HUES48 (cell line): Measurements from ENCODE around the gene ATP5PO.
A peak's percentile ranks its signal among the peaks of the same experiment; 100 is the strongest.

Source experiments
- H3K27ac ChIP-seq: one replicate; pipeline ENCODE4 v1.7.0; 2013; ENCODE audit warnings: low read depth, low read length, inconsistent platforms
- H3K27me3 ChIP-seq: 2 replicates; pipeline ENCODE4 v1.6.1; 2013; ENCODE audit warnings: mild to moderate bottlenecking, low read length; ENCODE audit not compliant: control insufficient read depth, insufficient read depth
- H3K36me3 ChIP-seq: 2 replicates; pipeline ENCODE4 v1.6.1; 2013; ENCODE audit warnings: low read length; ENCODE audit not compliant: control insufficient read depth, insufficient read depth
- H3K4me1 ChIP-seq: 2 replicates; pipeline ENCODE4 v1.6.1; 2013; ENCODE audit warnings: mild to moderate bottlenecking, low read length; ENCODE audit not compliant: control insufficient read depth, insufficient read depth
- H3K4me3 ChIP-seq: 2 replicates; pipeline ENCODE4 v1.5.1; 2013; ENCODE audit warnings: mild to moderate bottlenecking, low read depth, low read length
- H3K9ac ChIP-seq: 2 replicates; pipeline ENCODE4 v1.6.1; 2013; ENCODE audit warnings: mild to moderate bottlenecking, low read depth, low read length, moderate library complexity
- H3K9me3 ChIP-seq: 2 replicates; pipeline ENCODE4 v1.6.1; 2013; ENCODE audit warnings: low read length; ENCODE audit not compliant: control insufficient read depth, insufficient read depth

The ATP5PO gene

DNA sequence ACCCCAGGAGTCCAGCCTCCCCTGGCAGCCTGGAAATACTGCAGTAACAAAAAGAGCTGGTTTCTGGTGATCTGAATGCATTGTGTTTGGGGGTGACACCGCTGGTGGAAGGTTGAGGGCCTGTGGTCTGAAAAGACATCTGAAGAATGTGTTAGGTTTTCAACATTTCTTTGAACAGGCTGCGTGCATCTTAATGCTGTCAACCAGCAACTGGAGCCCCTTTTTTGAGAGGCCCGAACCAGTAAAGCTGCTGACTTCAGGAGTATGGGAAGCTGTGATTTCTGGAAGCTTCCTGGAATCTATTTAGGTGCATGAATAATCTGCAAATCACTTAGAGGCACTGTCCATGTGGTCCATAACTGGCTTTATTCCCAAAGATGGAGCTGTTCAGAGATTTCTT is 17.0 kb downstream of the ATP5PO start:
- Histone ChIP-seq H3K4me1 (peaks cover 9% of the 10 kb centered on the region), H3K9ac (no peak overlapping the region), H3K4me3 (no peak overlapping the region), H3K36me3 (peaks cover 23% of the 10 kb centered on the region), H3K9me3 (no peaks in the 10 kb centered on the region), H3K27ac (no peak overlapping the region), H3K27me3 (no peaks in the 10 kb centered on the region)

DNA sequence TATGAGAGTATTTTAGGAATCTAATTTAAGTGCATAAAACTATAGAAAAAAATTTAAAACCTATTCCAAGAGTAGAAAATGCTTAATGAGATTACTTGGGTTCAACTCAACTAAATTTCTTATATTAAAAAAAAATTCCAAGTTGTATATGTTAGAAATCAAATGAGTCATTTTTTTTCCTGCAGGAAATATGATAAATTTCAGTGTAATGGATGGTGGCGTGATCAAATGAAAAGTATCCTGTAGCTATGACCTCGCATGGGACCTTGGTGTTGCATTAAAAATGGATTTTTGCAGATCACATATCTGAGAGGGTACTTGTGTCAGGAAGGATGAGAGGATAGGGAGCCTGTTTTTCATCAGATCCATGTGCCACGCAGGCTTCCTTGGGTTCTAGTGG is 17.9 kb downstream of the ATP5PO start:
- Histone ChIP-seq H3K9ac (no peak overlapping the region), H3K4me3 (no peak overlapping the region), H3K9me3 (no peaks in the 10 kb centered on the region), H3K27me3 (no peaks in the 10 kb centered on the region), H3K36me3 (peaks cover 14% of the 10 kb centered on the region), H3K27ac (no peak overlapping the region), H3K4me1 (peaks cover 9% of the 10 kb centered on the region)

DNA sequence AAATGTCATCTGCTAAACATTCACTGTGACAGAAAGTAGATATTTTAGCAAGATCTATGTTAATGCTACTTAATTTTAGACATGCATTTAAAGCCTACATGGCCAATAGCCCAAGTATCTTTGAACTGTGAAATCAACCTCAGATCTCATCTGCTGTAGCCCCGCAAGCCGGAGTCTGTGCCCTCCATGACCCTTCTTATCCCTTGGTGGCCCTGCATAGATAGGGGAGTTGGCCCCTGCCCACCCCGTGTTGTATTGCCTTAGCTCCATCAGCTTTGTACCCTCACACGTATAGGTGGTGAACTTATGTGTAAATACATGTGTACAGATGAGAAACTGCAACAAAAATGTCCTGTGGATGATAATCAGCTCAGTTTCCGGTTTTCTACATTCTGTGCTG is 18.5 kb downstream of the ATP5PO start:
- no peaks in the 10 kb centered on the region for H3K9me3 ChIP-seq
- no peak overlapping the region for H3K9ac ChIP-seq
- peaks cover 15% of the 10 kb centered on the region for H3K4me1 ChIP-seq
- no peak overlapping the region for H3K4me3 ChIP-seq
- H3K36me3 ChIP-seq, result peaks cover 8% of the 10 kb centered on the region; the same call in 1 of the 2 replicates
- H3K27me3 ChIP-seq, result no peaks in the 10 kb centered on the region
- H3K27ac ChIP-seq, result no peak overlapping the region

DNA sequence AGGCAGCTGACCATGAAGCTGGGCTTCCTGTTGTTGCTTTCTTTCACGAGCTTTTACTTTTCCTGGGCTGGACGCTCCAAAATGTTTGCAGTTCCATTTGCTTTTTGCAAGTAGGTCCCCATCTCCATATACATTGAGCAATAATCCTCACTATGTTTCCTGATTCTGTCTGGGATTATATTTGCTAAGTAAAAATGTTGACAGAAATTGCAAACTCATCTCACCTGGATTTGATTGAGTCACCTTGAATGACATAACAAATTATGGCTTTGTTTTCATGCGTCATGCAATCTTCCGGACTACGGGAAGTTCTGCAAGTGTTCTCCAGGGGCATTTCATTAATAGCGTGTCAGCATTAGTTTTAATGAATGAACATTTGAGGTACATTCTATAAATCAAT is 18.9 kb downstream of the ATP5PO start:
- Histone ChIP-seq H3K4me1 (peaks cover 17% of the 10 kb centered on the region), H3K4me3 (no peak overlapping the region), H3K9ac (no peak overlapping the region), H3K36me3 (peaks cover 5% of the 10 kb centered on the region; the same call in 1 of the 2 replicates), H3K9me3 (no peaks in the 10 kb centered on the region), H3K27ac (no peak overlapping the region), H3K27me3 (no peaks in the 10 kb centered on the region)

DNA sequence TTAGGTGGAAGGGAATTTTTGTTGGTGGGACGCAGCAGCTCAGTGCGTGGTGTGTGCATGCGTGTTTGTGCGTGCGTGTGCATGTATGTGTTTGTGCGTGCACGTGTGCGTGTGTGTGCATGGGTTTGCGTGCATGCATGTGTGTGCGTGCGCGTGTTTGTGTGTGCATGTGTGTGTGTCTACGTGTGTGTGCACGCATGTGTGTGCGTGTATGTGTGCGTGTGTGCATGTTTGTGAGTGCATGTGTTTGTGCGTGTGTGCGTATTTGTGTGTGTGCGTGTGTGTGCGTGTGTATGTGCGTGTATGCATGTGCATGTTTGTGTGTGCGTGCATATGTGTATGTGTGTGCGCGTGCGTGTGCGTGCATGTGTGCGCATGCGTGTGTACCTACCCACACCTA is 20.2 kb downstream of the ATP5PO start:
- no peak overlapping the region for H3K9ac ChIP-seq
- no peaks in the 10 kb centered on the region for H3K27me3 ChIP-seq
- H3K27ac ChIP-seq, result no peak overlapping the region
- peaks cover 17% of the 10 kb centered on the region for H3K4me1 ChIP-seq
- H3K36me3 ChIP-seq, result no peaks in the 10 kb centered on the region
- H3K9me3 ChIP-seq, result no peaks in the 10 kb centered on the region
- H3K4me3 ChIP-seq, result peak overlapping the region; percentile 44; the same call in 1 of the 2 replicates

DNA sequence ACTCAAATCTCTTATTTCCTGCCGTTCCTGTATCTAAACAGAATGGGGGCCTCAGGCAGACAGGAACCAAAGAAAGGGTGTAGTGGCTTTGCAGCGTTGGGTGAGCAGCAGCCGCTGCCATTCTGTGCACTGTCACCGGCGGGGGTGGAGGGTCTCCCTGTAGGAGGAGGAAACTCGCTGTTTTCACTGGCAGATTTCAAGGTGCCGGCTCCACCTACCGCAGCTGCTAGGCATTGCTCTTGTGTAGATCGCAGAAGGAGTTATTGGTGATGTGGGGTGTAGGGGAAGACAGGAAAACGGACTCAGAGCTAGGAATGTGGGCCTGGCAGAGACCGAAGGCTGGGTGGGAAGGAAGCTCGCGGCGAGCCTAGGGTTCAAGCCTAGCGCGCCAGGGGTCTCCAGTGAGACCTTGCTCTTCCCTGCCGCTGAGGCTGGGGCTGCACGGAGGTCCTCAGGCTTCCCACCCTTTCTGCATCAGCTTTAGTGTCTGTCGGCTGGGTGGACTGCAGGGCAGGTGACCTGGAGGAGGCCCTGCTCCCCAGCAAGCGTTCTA is 20.8 kb downstream of the ATP5PO start:
- Histone ChIP-seq H3K4me3 (peak overlapping the region; percentile 44; the same call in 1 of the 2 replicates), H3K27ac (peak overlapping the region; percentile 21), H3K9ac (no peak overlapping the region), H3K4me1 (peaks cover 17% of the 10 kb centered on the region), H3K36me3 (no peaks in the 10 kb centered on the region), H3K9me3 (no peaks in the 10 kb centered on the region), H3K27me3 (no peaks in the 10 kb centered on the region)

DNA sequence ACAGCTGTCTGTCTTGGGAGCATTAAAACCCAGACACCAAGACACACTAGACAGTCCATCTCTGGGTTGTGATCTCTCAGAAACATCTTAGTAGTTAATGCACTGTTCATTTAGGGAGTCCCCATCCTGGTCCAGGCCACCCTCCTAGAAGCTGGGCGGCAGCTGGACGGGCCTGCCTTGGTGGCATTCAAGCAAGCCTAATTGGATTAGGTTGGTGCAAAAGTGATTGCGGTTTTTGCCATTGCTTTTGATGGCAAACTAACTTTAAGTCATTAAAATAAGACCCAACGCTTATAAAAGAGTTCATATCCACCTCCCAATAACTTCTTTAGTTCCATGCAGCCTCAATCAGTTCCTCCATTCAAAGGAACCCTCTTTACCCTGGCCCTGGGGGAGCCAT is 21.7 kb downstream of the ATP5PO start:
- Histone ChIP-seq H3K36me3 (no peaks in the 10 kb centered on the region), H3K4me1 (peaks cover 17% of the 10 kb centered on the region), H3K4me3 (no peak overlapping the region), H3K27ac (no peak overlapping the region), H3K9me3 (no peaks in the 10 kb centered on the region), H3K27me3 (no peaks in the 10 kb centered on the region), H3K9ac (no peak overlapping the region)

DNA sequence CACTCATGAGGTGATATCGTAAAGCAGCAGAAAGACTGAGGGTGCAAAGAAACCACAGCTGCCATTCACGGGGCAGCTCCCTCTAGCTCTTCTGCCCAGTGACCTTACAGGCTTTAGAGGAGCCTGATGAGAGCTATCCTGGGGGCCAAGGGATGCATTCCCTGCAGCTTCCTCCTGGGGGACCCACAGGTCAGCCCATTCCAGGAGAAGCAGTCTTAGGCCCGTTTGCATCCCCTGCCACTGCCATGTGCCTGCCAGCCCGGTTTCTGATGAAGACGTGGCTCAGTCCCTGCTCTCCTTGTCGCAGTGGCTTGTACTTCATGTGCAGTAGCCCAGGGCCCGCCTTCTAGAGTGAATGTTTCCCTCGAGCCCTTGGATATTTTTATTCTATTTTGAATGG is 22.8 kb downstream of the ATP5PO start:
- Histone ChIP-seq H3K4me1 (peaks cover 17% of the 10 kb centered on the region), H3K27ac (no peak overlapping the region), H3K27me3 (no peaks in the 10 kb centered on the region)

DNA sequence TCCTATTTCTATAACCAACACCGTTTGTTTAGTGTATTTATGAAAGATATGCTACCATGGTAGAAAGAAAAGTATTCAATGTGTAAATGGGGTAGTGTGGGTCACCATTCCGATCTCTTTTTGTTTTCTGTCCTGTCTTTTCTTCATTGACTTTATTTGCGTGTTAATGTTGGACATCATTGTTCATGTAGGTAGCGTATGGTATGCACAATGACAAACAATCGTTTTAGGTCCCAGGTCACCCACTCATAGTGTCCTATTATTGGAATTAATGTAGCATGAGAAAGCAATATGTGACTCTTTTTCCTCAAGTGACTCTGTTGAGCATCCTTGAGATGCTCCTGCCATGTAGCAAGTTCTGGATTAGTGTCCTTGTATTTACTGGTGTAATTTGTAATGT is 25.4 kb downstream of the ATP5PO start:
- H3K4me3 ChIP-seq, result no peak overlapping the region
- H3K9ac ChIP-seq, result no peak overlapping the region
- no peaks in the 10 kb centered on the region for H3K36me3 ChIP-seq
- no peak overlapping the region for H3K27ac ChIP-seq
- H3K9me3 ChIP-seq, result no peaks in the 10 kb centered on the region
- peaks cover 16% of the 10 kb centered on the region for H3K4me1 ChIP-seq
- H3K27me3 ChIP-seq, result no peaks in the 10 kb centered on the region

More for the DNA sequence above, 22.8 kb downstream of the ATP5PO start:
- no peaks in the 10 kb centered on the region for H3K36me3 ChIP-seq
- no peak overlapping the region for H3K9ac ChIP-seq
- H3K4me3 ChIP-seq, result no peak overlapping the region
- no peaks in the 10 kb centered on the region for H3K9me3 ChIP-seq

DNA sequence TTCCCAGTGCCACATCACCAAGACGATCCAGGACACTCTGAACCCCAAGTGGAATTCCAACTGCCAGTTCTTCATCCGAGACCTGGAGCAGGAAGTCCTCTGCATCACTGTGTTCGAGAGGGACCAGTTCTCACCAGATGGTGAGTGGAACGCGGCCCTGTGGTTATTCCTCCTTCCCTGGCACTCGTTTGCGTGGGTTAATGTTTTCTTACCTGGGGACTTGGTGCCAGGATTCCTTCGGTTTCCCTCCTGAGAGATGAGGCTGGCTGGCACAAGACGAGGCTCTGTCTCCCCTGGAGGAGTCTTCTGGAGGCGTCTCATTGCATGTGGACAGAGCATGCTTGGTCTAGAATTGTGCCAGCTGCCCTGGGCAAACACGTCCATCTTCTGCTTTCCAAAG is 29.3 kb downstream of the ATP5PO start:
- H3K27ac ChIP-seq, result no peak overlapping the region
- no peaks in the 10 kb centered on the region for H3K9me3 ChIP-seq
- no peak overlapping the region for H3K4me3 ChIP-seq
- H3K4me1 ChIP-seq, result peaks cover 12% of the 10 kb centered on the region
- no peaks in the 10 kb centered on the region for H3K36me3 ChIP-seq
- H3K27me3 ChIP-seq, result no peaks in the 10 kb centered on the region
- H3K9ac ChIP-seq, result no peak overlapping the region

DNA sequence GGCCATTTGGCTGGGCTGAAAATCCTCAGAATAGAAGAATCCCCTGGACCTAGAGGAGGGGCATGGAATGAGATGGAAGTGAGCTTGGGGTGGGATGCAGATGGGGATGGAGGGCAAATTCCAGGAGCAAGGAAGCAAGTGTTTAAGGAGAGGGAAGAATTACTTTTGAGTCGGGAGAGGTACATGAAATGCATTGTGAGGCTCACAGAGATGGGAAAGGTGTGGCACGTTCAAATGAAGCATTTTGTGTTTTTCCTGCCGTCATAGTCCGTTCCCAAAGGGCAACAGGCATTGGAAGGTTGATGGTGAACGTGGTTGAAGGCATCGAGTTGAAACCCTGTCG is 30.5 kb downstream of the ATP5PO start:
- Histone ChIP-seq H3K36me3 (no peaks in the 10 kb centered on the region), H3K9ac (no peak overlapping the region), H3K4me1 (peaks cover 12% of the 10 kb centered on the region), H3K27me3 (no peaks in the 10 kb centered on the region), H3K27ac (no peak overlapping the region), H3K9me3 (no peaks in the 10 kb centered on the region), H3K4me3 (no peak overlapping the region)
